ENCODE data around the gene MMAA.

The MMAA gene

DNA sequence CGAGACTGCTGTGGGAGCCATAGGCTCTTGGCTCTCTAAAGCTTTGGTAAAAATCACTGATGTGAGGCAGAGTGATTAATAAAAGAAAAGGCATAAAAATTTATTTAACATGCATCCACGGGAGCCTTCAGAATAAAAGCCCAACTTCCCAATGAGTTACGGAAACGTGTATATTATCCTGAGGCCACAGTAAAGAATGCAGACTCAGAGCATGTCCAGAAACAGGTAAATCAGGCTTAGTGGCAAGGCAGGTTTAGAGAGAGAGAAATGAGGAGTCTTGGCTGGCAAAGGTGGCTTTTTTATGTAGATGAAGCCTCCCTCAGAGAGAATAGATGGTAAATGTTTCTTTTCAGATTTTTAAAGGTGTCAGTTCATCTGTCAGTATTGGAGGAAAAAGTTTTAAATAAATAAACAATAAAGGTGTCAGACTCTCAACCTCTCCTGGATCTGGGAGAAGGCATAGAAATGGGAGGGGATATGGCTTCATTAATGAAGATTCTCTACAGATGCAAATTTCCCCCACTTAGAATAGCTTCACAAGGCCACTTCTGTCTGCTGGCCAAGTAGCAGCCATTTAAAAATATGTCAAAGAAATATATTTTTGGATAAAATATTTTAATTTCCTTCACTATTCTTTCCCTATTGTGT is 84.8 kb downstream of the MMAA start:
- DNase-seq (ENCODE audit: low read depth in 4 of 4, low spot score in 1 of 4): no peak

DNA sequence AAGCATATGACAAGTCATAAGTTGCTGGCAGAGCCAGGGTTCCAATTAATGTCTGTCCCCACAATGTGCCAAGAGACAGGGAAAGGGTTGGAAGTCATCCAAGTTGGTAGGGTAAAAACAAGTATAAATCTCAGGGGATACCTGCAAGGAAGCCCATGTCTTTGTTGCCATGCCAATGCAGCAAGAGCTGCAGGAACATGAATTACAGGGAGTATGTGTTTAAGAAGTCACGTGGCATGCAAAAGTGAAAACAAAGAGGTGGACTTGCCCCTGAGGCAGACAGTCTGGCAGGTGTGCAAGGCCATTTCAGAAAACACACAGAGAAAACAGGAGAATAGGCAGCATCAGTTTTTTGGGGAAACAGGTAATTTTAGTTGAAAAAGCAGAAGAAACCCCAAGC is 90.2 kb downstream of the MMAA start:
- DNase-seq (ENCODE audit: low read depth in 4 of 4, low spot score in 1 of 4): no peak

All from stimulated activated CD4-positive, alpha-beta T cell treated with anti-CD3 and anti-CD28 coated beads, Interleukin-1b, Interleukin-23, amount 100 ng/mL, for 24 hours (primary cell).